GM18502 (cell line): ENCODE results near the gene NEDD8.
A peak's percentile ranks its signal among the peaks of the same experiment; 100 is the strongest.
"Not testable (repeated sequence)": the region's sequence is repeated elsewhere in the genome, so short reads cannot be mapped to it uniquely, and the experiment has no call there.

ENCODE experiments used
- ATAC-seq: cut with Tn5 transposase; IDR thresholded peaks from one replicate; pipeline ENCODE4 v1.9.1; 2021; ENCODE audit warnings: mild to moderate bottlenecking; ENCODE audit not compliant: unreplicated experiment, poor library complexity

NEDD8 gene

DNA sequence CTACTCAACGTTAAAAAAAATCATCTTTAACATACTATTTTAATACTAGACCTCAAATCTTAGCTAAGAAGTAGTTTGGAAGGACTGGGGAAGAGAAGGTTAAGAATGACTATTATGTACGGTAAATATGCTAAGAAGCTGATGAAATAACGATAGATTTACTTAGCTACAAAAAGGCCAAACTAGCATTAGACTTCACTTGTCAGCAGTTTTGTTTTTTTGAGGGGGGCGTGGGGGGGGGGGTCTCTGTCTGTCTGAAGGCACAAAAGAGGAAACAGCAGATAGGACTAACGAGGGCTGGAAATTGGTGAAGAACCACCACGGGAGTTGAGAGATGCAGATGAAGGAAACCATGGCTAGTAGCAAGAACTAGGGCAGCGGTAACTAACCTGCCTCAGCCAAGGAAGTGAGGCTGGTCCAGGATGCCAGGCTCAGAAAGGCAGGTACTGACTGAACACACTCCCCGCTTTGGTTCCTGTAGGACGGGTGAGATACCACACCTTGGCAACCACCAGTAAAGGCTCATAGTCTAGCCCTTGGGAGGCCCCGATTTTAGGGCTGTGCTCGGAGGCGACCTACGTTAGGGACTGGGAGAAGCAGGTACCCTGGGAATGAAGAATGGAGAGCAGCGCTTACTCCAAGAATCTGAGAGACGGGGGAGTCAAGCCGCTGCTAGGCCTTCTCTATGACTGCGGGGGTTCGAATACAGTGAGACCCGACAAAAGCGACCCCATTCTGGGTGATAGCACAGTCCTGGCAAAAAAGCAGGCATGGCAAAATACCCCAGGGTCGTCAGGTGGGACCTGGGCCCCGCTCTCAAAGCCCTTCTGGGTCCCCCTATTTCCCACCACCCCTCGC is 675 bp downstream of the NEDD8 start:
- peak; percentile 22 for ATAC-seq

DNA sequence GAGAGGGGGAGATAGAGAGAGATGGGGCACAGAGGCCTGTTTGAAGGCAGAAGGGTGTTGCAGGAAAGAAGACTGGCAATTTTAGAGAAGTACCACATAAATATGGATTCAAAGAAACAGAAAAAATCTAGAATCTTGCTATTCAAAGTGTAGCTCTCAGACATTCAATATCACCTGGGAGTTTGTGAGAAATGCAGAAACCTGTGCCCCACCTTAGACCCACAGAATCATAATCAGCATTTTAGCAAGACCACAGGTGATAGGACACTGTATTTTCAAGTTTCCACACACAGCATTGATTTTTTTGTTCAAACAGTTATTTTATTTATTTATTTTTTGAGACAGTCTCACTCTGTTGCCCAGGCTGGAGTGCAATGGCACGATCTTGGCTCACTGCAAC is 3.3 kb downstream of the NEDD8 start:
- ATAC-seq: no peak

DNA sequence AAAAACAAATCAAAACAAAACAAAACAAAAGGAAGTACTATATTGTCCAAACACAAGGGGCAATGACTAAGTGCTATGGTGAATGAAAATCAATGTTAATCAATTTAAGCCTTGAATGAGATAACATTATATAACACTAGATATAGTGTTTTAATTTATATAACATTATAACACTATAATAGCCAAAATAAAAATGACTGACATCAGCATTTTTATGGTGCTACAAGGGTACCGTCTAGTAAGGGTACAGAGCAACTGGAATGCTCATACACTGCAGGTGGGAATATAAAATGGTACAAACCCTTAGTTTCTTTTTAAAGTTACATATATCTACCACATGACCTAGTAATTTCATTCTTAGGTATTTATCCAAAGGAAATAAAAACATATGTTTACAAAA is 5.7 kb downstream of the NEDD8 start:
- no peak for ATAC-seq

DNA sequence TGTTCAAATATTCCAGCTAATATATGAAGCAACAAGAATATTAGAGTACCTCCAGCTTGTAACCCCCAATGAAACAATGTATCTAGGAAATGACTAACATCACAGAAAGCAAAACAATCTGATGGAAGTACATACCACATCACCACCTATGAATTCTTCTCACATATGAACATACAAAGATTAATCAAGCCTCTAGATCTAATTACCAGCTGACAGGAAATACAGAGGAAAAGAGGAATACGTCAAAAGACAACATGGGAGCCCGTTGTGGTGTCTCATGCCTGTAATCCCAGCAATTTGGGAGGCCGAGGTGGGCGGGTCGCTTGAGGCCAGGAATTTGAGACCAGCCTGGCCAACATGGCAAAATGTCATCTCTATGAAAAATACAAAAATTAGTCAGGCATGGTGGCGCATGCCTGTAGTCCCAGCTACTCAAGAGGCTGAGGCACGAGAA is 7.5 kb downstream of the NEDD8 start:
- ATAC-seq: no peak

DNA sequence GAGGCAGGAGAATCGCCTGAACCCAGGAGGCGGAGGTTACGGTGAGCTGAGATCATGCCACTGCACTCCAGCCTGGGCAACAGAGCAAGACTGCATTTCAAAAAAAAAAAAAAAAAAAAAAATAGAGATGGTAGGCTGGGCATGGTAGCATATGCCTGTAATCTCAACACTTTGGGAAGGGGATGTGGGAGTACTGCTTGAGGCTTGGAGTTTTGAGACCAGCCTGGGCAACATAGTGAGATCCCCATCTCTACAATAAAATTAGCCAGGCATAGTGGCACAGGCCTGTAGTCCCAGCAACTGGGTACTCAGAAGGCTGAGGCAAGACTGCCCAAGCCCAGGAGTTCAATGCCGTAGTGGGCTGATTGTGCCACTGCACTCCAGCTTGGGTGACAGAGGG is 9.2 kb downstream of the NEDD8 start:
- not testable (repeated sequence) for ATAC-seq

DNA sequence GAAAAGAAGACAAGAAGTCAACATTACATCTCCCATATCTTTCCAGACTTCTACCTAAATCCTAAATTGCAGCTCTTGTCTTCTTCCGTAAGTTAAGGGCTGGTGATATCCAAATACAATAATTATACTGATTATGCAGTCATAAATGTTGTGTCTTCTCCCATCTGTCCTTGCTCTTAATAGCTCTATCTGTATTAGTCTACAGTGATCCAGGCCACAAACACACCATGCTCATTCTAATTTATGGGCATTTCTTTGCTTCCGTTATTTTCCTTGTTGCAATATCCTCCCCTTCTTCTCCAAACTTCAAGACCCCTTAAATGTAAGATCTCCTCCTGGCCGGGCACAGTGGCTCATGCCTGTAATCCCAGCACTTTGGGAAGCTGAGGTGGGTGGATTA is 12.6 kb downstream of the NEDD8 start:
- ATAC-seq: no peak

DNA sequence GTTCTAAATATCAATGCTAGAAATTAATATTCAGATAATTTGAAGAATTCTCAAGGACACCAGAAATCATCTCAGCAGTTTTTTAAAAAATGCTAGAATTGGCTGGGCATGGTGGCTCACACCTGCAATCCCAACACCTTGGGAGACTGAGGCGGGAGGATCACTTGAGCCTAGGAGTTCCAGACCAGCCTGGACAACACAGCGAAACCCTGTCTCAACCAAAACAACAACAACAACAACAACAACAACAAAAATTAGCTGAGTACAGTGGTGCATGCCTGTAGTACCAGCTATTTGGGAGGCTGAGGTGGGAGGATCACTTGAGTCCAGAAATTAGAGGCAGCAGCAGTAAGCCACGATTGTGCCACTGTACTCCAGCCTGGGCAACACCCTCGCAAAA is 13.1 kb downstream of the NEDD8 start:
- ATAC-seq: no peak

DNA sequence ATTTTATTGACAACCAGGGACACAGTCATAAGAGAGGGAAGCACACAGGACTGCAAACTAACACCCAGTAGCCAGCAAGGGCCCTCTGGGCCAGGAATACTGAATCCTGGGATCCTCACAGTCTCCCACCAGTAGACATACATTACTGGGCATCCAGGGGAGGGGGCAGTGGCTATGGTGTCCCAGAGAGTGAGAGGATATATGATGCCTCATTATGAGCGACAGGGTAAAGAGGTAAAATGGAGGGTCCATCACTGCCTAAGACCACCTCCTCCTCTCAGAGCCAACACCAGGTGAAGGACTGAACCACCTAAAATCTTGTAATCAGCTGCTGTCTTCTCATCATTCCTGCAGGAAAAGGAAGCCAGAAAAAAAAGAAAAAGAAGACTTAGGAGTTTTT is 15.3 kb downstream of the NEDD8 start:
- not testable (repeated sequence) for ATAC-seq

DNA sequence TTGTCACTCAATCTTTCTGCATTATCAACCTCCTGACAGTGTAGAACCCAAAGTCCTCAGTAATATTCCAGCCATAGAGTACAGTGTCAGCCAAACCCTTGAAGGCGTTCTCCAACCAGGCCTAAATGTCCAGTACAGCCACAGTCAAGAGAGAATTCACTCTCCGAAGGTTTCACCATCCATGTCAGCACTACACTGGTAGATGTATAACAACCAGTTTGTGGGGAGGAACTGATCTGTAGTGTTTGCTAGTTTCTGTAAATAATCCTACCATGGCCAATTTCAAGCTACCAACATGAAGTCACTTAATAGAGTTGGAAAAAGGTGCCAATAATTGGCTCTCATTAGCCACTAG is 15.8 kb downstream of the NEDD8 start:
- ATAC-seq: no peak

DNA sequence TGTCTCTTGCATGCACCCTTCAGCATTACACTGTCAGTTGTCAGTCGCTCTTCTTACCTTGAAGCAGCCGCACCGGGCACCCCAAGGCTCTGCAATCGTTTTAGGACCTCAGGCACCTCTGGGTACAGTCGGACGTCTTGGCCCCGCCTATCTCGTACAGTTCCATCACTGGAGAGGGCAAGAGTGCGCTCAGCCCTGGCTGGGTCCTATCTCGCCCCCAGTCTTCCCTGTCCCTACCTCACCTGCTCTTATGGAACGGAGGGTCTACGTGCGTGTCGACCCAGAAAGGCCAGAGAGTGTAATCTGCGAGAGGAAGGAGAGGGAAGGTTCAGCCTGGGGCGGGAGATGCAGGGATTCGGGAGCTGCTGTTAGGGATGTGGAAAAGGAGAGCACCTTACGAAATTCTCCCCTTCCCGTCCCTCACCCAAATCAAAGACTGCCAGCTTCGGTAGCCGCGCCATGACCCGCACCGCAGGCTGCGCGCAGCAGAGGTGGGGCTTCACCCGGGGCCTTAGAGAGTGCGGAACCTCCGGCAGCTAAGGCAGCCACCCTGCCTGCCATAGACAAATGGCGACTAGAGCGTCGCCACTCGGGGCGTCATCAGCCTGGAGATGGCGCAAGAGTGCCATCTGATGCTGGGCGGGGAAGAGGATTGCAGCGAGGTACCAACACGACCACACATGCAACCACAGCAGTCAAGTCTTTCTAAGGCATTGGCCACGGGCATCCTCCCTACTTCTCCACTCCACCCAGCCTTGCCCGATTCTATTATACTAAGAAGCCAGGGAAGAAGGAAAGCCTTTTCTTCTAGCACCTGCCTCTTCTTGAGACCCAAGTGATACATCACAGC is 16.4 kb downstream of the NEDD8 start, which contains the start of gene MDP1:
TSS of gene MDP1 (minus strand) at position 572 of the 850 bp plus-strand sequence. CDS start at position 461, 111 bp downstream.
- peak; percentile 68 for ATAC-seq

DNA sequence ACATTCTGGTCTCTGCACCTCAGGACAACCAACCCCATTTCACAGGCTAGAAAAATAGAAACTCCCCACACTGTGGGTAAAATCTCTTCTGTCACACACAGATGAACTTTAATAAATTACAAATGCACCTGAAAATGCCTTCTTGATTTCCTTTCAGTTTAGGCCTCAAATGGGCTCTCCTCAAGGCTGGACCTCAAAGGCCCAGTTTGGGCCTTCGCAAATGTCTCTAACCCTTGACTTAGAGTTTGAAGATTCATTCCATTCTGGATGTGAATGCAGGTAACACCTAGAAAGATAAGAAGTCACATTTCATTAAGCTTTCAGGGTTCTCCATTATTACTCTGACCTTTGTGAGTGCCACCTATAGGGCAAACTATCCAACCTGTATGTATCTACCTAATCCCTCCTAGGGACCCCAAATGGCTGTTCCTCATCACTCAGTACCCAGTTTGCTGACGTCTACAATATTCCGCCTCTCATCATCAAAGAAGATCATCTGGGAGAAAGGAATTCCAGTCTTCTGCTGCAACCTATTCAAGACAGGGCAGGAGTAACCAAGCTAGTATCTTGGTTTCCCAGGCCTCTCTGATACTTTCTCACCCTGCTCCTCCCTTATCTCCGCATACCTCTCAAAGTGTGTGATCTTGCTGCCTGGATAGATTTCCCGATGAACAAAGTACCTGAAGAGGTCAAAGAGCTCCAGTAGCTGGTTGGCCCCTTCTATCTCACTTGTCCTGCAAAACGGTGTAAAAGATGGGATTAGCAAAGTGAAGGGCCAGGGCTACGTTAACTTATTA is 18.1 kb downstream of the NEDD8 start:
- ATAC-seq: no peak

DNA sequence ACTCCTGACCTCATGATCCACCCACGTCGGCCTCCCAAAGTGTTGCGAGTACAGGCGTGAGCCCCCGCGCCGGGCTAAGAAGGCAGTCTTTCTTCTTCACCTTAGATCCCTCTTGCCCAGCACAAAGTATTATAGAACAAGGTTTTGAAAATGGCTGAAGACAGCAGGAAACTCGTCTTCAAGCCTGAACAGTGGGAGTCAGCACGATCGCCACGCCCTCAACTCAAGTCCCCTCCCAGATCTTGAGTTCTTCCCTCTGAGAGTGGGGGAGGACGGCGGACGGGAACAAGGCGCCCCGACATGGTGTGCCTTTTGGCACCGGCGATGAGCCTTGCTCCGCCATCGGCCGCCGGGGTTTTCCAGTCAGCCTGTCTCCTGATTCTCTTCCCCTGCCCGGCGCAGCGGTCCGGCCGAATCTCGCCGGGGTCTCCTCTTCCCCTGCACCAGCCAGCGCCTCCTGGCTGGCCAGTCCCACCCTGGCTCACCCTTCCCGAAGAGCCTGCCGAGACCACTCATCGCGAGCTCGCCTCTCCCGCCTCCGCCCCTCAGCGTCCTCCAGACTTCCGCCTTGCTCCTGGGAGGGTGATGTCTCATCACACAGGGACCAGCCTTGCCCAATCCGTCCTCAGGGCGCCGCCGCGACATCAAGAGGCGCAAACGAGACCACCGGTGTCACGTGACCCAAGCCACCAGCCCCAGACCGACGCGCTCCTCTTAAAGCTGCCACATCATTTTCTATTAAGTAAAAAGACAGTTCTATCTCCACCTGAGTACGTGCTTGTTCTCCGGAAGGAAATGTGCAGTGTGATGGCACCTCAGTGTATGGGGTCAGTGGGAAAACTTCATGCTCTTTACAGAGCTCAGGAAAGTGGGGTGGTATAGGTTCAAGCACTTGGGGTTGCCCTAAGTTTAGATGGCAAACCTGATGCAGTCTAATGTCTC is 19.0 kb downstream of the NEDD8 start, which contains the start of gene CHMP4A:
TSS of gene CHMP4A (minus strand) at position 565 of the 942 bp plus-strand sequence. CDS start at position 516, 49 bp downstream.
- ATAC-seq: peak; percentile 80

DNA sequence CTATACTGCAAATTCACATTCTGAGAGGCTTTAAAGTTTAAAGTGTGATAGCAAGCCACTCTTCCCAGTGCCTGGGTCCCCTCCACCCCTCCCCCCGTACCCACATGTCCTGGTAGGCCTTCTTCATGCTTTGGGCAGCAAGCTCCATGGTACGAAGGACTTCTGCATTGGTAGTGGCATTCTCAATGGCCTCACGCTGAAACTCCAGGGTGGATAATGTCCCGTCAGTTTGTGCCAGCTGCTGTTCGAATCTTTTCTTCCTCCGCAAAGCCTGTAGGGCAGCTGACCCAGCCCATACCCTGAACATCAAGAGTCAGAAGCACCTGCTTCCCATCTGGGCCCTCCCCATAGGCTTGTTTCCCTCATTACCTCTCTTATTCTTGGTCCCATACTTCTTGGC is 20.9 kb downstream of the NEDD8 start:
- no peak for ATAC-seq

DNA sequence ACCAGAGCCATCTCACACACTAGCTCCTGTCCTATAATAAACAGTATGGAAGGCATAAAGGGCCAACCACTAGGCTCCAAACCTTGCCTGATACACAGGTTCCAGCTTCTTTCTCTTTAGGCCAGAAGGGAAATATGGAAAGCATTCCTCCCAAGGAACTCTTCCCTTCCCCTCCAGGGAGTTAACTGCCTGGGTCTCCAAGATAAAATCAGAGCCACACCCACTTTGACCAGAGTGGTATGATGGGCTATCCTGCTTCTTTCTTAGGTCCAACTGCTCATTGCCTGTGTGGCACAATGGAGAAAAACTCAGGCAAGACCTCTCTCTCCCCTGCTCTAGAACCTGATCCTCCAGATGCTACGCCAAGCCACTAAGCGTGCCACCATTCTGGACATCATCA is 24.5 kb downstream of the NEDD8 start:
- no peak for ATAC-seq

DNA sequence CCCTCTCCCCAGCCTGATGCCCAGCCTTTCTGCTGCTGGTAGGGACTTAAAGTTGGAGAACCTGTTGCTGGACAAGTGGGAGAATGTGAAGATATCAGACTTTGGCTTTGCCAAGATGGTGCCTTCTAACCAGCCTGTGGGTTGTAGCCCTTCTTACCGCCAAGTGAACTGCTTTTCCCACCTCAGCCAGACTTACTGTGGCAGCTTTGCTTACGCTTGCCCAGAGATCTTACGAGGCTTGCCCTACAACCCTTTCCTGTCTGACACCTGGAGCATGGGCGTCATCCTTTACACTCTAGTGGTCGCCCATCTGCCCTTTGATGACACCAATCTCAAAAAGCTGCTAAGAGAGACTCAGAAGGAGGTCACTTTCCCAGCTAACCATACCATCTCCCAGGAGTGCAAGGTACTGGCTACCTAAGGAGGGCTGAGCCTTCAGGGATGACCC is 25.0 kb downstream of the NEDD8 start:
- ATAC-seq: no peak

DNA sequence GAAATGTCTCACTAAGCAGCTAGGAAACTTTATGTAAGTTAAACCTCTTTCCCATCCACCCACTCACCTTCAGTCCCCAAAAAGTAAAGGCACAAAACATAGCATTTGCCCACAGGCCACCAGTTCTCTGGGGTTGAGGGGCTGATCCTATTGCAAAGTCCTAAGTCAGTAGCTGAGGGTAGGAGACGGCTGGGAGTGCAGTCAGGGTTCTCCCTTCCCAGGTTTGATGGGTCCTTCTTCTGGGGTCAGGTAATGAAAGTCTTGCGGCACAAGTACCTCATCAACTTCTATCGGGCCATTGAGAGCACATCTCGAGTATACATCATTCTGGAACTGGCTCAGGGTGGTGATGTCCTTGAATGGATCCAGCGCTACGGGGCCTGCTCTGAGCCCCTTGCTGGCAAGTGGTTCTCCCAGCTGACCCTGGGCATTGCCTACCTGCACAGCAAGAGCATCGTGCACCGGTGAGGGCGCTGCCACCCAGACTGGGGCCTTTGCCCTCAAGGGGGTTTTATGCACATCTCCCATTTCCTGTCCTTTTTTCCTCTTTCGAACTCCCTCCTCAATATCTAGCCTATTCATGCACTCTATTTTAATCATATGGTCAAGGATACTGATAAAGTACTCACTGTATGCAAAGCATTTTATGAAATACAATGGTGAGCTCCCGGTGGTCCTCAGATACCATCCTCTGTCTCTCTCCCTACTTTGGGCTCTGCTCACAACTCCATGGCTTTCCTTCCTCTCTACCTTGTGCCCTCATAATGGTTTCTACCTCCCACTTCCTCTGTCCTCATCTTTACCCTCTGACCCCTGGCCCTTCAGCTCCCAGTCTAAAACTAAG is 25.7 kb downstream of the NEDD8 start:
- ATAC-seq: no peak

DNA sequence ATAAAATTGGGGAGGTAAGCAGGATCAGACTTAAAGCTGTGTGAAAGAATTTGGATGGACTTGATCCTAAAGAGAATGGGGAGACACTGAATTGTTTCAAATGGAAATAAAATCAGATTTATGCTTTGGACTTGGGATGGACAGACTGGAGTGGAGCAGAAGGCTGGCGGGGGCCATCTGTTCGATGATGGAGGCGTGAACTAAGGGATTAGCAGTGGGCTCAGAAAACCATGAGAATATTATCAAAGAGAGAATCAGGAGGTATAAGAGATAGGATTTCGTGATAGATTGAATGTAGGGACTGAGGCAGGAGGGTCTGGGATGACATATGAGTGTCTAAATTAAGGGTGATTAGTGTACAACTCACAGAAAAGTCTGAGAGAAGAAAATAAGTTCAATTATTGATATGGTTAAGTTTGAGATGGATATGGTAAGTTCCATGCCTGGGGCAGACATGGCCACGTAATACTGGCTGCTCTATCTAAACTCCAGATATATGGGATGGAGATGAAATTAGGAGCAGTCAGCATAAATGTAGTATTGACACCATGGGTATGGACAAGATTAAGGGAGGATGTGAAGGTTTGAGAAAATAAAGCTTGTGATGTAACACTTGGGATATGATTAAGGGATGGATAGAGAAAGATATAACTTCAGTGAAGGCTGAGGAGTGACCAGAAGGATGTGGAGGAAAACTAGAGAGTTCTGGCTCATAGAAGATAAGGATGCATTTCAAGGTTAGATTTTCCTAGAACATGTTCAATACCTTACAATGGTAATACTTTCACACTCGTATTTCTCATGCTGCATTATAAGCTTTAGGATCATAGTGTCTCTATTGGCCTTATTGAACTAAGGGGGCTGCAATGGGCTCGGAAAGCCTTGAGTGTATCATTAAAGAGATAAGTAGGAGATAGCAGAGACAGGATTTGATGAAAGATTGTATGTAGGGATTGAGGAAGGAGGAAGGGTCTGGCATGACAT is 27.7 kb downstream of the NEDD8 start:
- no peak for ATAC-seq
